Heart left ventricle (tissue), 13 donors: ENCODE results near the gene EPS8L1.

Experiments used
- CTCF ChIP-seq, 12 donors: fragments of 200-600 bp; sonication (generic) in 4 of 12; IDR thresholded peaks; one replicate each; pipeline versions ENCODE4 v1.5.0 to v1.8.0; 2018 to 2022; ENCODE audit warnings: antibody characterized with exemption in 12 of 12, mild to moderate bottlenecking in 5 of 12
- POLR2A ChIP-seq, 2 donors: fragments of 450-650 bp; IDR thresholded peaks; one replicate each; pipeline ENCODE4 v1.6.1; 2017; ENCODE audit warnings: antibody characterized with exemption in 2 of 2, mild to moderate bottlenecking in 2 of 2, moderate library complexity in 2 of 2
- donor health status: ischemic (EF 13 %, LVEDD 7.1; RV severe dilation, severe dysfunction).
- donor health status: DM: no; HTN: yes; CAD: no.
- donor health status: DM: no; HTN: no; CAD: no.
- donor health status: ischemic (EF 25% LVEDD 6.9; RV normal size, moderate dysfunction).
- donor health status: ischemic (EF 25% LVEDD 5.7; RV mildly dilated, moderate dysfunction).
- donor health status: ischemic (EF 35%, LVEDD 5.7; RV mildly dilated, moderate dysfunction).
- donor health status: nonischemic (EF 11% LVEDD 7.7; RV severe dilation, severe dysfunction).
- donor health status: DM: yes; HTN: yes; CAD: no.
- donor health status: PGD.
- donor health status: ischemic (EF 29% LVEDD 5.4; RV normal size, mild dysfunction).
- donor health status: nonischemic (EF 23%, LVEDD 6.1; RV moderate dilation, normal function).

- no peak for TF ChIP-seq CTCF (IDR thresholded peaks at IDR 0.05)
- no peak for TF ChIP-seq POLR2A (IDR thresholded peaks at IDR 0.05)
These were observed 27.2 kb upstream of the EPS8L1 start for GRCh38 chr19:55048446-55048845.
